Measurements from ENCODE around the gene GALNT17.
"Not testable (repeated sequence)": the region's sequence is repeated elsewhere in the genome, so short reads cannot be mapped to it uniquely, and the experiment has no call there.

The GALNT17 gene

DNA sequence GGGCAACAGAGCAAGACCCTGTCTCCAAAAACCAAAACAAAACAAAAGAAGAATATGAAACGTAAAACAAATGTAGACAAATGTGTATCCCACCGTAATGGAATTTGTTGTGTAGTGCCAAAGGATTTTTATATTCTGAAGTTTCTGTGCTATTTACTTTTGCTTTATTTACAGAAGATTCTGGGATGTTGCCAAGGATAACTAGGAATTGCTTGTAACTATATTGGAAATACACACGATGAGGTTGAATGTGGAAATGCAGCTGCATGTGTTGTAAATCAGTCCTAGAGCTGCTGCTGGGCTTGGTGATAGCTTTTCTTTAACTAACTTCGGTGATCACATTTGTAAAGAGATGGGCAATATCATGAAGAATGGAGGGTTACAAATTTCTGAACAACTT is 39.5 kb downstream of the GALNT17 start:
- no peak for DNase-seq

DNA sequence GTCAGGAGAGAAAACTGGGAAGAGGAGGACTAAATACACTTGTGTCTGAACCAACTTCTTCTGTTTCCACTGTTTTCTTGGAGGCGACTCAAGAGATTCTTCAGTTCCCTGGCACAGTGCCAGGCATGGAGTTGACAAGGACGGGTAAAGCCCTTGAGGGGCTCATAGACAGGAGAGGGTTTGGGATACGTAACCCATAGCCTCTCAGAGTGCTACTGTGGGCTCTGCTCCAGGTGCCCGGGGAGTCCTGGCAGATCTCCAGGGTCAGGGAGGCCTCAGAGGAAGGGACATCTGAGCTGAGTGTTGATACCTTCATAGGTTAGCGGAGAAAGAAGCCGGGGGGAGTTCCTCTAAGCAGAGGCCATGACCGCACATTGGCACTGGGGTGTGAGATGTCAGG is 42.0 kb downstream of the GALNT17 start:
- no peak for DNase-seq

- no peak for DNase-seq
Observed at GRCh38 chr7:71182438-71182935, 50.5 kb downstream of the GALNT17 start.

DNA sequence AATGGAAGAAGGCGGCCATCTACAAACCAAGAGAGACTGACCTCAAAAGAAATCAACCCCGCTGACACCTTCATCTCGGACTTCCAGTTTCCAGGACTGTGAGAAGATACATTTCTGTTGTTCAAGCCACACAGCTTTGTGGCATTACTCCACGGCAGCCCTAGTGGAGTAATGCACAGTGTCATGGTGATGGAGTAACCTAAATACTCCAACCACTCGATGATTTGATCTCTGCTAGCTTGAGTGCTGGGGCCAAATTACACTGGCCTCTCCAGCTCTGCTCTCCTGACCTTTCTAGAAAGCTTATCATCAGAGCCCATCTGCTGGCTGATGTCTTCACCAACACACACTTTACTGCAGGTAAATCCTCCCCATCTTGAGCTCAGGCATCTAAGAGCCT is 52.2 kb downstream of the GALNT17 start:
- DNase-seq = no peak

DNA sequence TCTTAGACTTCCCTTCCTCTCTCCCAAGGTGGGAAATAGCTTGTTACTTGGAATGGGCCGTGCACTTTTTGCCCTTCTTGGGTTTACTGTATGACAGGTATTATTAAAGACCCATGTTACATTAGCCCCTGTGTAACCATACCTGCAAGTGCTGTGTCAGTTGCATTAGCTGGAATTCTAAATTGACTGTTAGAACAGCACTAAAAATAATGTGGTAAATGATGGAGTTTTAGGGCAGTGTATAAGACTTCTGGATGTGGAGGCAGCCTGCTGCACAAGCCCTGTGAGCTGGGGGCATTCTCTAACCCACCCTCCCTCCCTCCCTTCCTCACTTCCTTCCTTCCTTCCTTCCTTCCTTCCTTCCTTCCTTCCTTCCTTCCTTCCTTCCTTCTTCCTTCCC is 52.7 kb downstream of the GALNT17 start:
- DNase-seq = no peak

GRCh38 chr7:71186535-71187057 is 54.7 kb downstream of the GALNT17 start:
- no peak for DNase-seq

GRCh38 chr7:71191771-71192170 is 59.8 kb downstream of the GALNT17 start:
- DNase-seq = no peak

DNA sequence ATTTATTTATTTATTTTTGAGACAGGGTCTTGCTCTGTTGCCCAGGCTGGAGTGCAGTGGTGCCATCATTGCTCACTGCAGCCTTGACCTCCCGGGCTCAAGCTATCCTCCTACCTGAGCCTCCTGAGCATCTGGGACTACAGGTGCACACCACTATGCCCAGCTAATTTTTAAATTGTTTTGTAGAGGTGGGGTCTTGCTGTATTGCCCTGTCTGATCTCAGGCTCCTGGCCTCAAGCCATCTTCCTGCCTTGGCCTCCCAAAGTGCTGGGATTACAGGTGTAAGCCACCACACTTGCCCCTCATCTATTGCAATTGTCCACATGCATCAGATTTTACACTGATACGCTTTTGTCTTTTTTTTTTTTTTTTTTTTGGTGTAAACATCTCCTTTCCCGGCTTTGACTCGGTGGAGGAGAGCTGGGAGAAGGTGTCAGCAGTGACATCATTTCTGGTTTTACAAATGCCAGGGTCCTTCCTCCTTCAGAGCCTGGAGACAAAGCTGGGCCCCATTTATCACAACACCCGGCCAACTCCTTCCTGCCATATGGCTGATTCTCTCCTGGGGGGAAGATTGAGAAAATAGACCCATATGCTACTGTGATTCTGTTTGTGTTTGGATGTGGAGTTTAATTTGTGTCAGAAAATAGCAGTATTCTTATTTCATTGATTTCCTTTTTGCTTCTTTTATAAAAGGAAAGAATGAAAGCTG is 61.3 kb downstream of the GALNT17 start:
- DNase-seq = no peak

- no peak for DNase-seq
Observed at GRCh38 chr7:71198391-71198790, 66.4 kb downstream of the GALNT17 start.

GRCh38 chr7:71198887-71199286 is 66.9 kb downstream of the GALNT17 start:
- DNase-seq = no peak

GRCh38 chr7:71206184-71206583 is 74.2 kb downstream of the GALNT17 start:
- no peak for DNase-seq

GRCh38 chr7:71208881-71209280 is 76.9 kb downstream of the GALNT17 start:
- no peak for DNase-seq

DNA sequence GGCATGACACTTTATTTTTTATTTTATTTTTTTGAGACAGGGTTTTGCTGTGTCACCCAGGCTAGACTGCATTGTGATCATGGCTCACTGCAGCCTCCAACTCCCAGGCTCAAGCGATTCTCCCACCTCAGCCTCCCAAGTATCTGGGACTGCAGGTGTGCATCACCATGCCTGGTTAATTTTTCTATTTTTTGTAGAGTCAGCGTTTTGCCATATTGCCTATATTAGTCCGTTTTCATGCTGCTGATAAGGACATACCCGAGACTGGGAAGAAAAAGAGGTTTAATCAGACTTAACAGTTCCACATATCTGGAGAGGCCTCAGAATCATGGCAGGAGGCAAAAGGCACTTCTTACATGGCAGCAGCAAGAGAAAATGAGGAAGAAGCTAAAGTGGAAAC is 77.5 kb downstream of the GALNT17 start:
- not testable (repeated sequence) for DNase-seq

- no peak for DNase-seq
Observed at GRCh38 chr7:71210220-71210619, 78.3 kb downstream of the GALNT17 start.

DNA sequence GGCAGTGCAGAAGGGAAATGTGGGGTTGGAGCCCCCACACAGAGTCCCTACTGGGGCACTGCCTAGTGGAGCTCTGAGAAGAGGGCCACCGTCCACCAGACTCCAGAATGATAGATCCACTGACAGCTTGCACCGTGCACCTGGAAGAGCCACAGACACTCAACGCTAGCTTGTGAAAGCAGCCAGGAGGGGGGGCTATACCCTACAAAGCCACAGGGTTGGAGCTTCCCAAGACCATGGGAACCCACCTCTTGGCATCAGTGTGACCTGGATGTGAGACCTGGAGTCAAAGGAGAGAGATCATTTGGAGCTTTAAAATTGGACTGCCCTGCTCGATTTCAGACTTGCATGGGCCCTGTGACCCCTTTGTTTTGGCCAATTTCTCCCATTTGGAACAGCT is 80.5 kb downstream of the GALNT17 start:
- not testable (repeated sequence) for DNase-seq

GRCh38 chr7:71216211-71216610 is 84.3 kb downstream of the GALNT17 start:
- no peak for DNase-seq

- no peak for DNase-seq
Observed at GRCh38 chr7:71220210-71220695, 88.3 kb downstream of the GALNT17 start.

- DNase-seq = no peak
Observed at GRCh38 chr7:71221049-71221448, 89.1 kb downstream of the GALNT17 start.

- no peak for DNase-seq
Observed at GRCh38 chr7:71221549-71221948, 89.6 kb downstream of the GALNT17 start.

DNA sequence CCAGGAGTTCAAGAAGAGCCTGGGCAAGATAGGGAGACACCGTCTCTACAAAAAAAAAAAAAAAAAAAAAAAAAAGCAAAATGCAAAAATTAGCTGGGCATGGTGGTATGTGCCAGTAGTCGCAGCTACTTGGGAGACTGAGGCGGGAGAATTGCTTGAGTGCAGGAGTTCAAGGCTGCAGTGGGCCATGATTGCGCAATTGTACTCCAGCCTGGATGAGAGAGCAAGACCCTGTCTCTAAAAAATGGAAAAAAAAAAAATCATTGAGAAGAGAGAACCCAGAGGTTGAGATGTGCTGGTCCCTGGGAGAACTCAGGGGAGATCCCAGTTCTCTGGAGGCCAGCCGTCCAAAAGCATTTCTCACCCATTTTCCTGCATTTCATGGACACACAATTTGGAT is 95.2 kb downstream of the GALNT17 start:
- no peak for DNase-seq

DNA sequence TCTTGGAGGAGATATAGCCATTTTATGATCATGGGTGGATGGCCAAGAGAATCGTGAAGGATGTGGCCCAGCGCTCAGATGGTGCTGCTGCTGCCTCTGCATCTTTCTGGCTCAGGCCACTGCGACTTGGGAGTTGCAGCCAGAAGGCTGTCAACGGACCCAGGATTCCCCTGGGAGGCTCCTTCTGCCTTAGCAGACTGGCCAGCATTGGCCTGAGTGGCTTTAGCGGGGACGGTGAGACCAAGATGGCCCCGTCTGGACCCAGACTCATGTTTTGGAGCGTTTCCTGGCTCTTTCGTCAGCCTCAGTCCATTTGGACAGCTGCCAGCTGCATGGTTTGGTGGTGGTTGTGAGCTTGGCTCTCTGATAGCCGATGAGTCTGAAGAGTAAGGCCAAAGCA is 97.2 kb downstream of the GALNT17 start:
- DNase-seq = no peak

GRCh38 chr7:71229699-71230098 is 97.8 kb downstream of the GALNT17 start:
- no peak for DNase-seq

DNA sequence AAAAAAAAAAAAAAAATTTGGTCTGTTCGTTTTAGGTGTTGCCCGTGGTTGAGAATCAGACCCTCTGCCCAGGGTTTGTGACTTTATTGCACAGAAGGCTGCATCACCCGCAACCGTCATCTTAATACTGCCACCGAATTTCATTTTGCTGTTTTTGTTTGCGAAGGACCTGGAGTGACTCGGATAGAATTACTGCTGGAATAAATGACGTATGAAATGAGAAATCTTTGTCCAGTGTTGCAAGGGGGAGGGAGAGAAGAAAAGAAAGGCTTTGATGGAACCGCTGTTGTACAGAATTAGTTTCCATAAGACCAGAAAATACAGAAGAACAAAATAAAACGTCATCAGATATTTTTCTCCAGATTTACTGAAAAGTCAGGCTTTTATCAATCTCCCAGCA is 103.3 kb downstream of the GALNT17 start:
- no peak for DNase-seq

DNA sequence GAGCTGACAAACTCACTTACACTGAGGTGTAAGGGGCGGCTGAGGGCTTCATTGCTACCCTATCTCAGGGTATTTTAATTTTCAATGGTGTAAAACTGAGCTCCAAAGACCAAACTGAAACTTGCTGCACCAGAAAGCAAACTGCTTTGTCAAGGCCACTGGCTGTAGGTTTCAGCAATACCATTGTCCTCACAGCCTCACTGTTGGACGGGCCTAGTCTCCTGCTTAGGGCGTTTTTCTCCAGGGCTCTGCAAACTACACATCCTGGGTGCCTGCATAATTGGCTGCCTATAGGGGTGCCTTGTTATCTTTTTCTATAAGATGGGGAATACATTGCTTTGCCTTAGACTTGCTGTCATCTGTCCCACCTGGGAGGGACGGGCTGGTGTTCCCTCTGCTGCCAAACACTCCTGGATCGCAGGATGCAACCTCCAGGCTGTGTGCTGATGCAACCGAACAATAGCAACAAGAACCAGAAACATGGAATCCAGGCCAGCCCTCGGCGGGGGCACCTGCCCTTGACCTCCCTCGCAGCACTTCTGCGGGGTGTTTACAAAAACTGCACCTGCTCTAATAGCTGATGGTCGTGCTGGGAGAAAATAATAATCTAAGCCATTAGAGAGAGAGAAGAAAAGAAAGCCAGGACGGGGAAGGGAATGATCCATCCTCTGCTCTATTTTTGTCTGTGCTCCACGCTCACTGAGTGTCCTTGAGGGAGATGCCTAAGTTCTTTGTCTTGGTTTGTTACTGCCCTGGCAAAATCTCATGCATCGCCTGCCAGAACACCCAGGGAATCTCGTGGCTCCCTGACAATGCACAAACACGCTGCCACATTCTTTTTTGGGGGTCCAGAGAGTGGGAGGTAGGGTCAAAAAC is 104.5 kb downstream of the GALNT17 start:
- no peak for DNase-seq

All from stimulated activated CD4-positive, alpha-beta T cell treated with anti-CD3 and anti-CD28 coated beads, Interleukin-4, amount 100 ng/mL, for 1 hour (primary cell).